H1 (cell line): ENCODE data around the gene STH. TPM values are rescaled to one million over a fixed set of nuclear protein-coding genes. Genes with fewer than 3 reads are reported as not detected.
"Not testable (repeated sequence)": the region's sequence is repeated elsewhere in the genome, so short reads cannot be mapped to it uniquely, and the experiment has no call there.

Source experiments
- CTCF ChIA-PET: fragments of 300-600 bp; sonication (Branson Sonifier 250); formaldehyde crosslinking; loops from one replicate; lab custom pipeline; 2021; ENCODE audit not compliant: partially characterized antibody; lab: Charles Lee
- POLR2A ChIA-PET: fragments of 300-600 bp; sonication (Branson Sonifier 250); formaldehyde crosslinking; loops from one replicate; lab custom pipeline; 2021; ENCODE audit warnings: inconsistent platforms; ENCODE audit not compliant: partially characterized antibody; lab: Charles Lee
- DNase-seq, 2 experiments: peaks; one replicate each; pipeline versions ENCODE4 v3.0.0 to v3.0.0-alpha.2; 2010 to 2022; ENCODE audit warnings: low spot score in 2 of 2, low read depth in 1 of 2, mixed read lengths in 1 of 2
- FAIRE-seq: peaks from 2 replicates; lab custom pipeline; 2011; peaks lifted over from hg19 to GRCh38; lab: Jason Lieb, UNC
- H2AFZ ChIP-seq: 2 replicates; pipeline ENCODE4 v1.8.1; 2012; ENCODE audit warnings: low read length, inconsistent platforms
- H2AK5ac ChIP-seq: 2 replicates; pipeline ENCODE4 v1.6.1; 2013; ENCODE audit warnings: low read depth, low read length
- H2BK120ac ChIP-seq: replicated peaks from 2 replicates; pipeline ENCODE3; 2013; ENCODE audit warnings: low read depth, low read length, inconsistent platforms
- H2BK12ac ChIP-seq: 2 replicates; pipeline ENCODE4 v1.6.1; 2013; ENCODE audit warnings: low read depth, low read length
- H2BK15ac ChIP-seq: 2 replicates; pipeline ENCODE4 v1.6.1; 2013; ENCODE audit warnings: low read length
- H2BK20ac ChIP-seq: 2 replicates; pipeline ENCODE4 v1.6.1; 2013; ENCODE audit warnings: low read length
- H2BK5ac ChIP-seq: 2 replicates; pipeline ENCODE4 v1.6.1; 2013; ENCODE audit warnings: low read depth, low read length
- H3K14ac ChIP-seq: 2 replicates; pipeline ENCODE4 v1.6.1; 2013; ENCODE audit warnings: inconsistent platforms; ENCODE audit not compliant: insufficient read length
- H3K18ac ChIP-seq: 2 replicates; pipeline ENCODE4 v1.6.1; 2013; ENCODE audit warnings: low read length; ENCODE audit errors: extremely low read depth
- H3K23ac ChIP-seq: 2 replicates; pipeline ENCODE4 v1.6.1; 2013; ENCODE audit warnings: inconsistent platforms; ENCODE audit not compliant: insufficient read length
- H3K23me2 ChIP-seq: 2 replicates; pipeline ENCODE4 v1.6.1; 2013; ENCODE audit warnings: low read depth, low read length
- H3K27ac ChIP-seq: 2 replicates; pipeline ENCODE4 v1.6.1; 2011; ENCODE audit warnings: low read depth, low read length, inconsistent platforms
- H3K27me3 ChIP-seq, 4 experiments: replicated peaks in 1 of 4; 1 replicate in 1 of 4; 2 replicates in 3 of 4; pipeline versions ENCODE4 v1.6.1 to v1.8.1; 2011 to 2013; ENCODE audit warnings: low read length in 3 of 4, mild to moderate bottlenecking in 3 of 4, inconsistent platforms in 2 of 4, mixed read lengths in 2 of 4, moderate library complexity in 1 of 4; ENCODE audit not compliant: control insufficient read depth in 3 of 4, insufficient read depth in 3 of 4; ENCODE audit errors: extremely low read depth in 1 of 4
- H3K36me3 ChIP-seq, 4 experiments: 2 replicates each; pipeline versions ENCODE4 v1.6.1 to v1.8.1; 2011 to 2013; ENCODE audit warnings: mild to moderate bottlenecking in 4 of 4, low read length in 3 of 4, moderate library complexity in 2 of 4, control low read depth in 1 of 4, inconsistent platforms in 1 of 4; ENCODE audit not compliant: insufficient read depth in 4 of 4, control insufficient read depth in 2 of 4
- H3K4ac ChIP-seq: replicated peaks from 2 replicates; pipeline ENCODE3; 2013; ENCODE audit warnings: low read length, low read depth, mixed read lengths, inconsistent platforms; ENCODE audit not compliant: insufficient read length
- H3K4me1 ChIP-seq, 4 experiments: replicated peaks in 1 of 4; 1 replicate in 1 of 4; 2 replicates in 3 of 4; pipeline versions ENCODE4 v1.6.1 to v1.8.1; 2011 to 2013; ENCODE audit warnings: low read length in 3 of 4, inconsistent platforms in 2 of 4, mixed read lengths in 1 of 4; ENCODE audit not compliant: insufficient read depth in 4 of 4, control insufficient read depth in 3 of 4
- H3K4me2 ChIP-seq, 2 experiments: 2 replicates each; pipeline versions ENCODE4 v1.6.1 to v1.8.1; 2011 to 2013; ENCODE audit warnings: low read depth in 2 of 2, low read length in 2 of 2, control low read depth in 1 of 2, inconsistent platforms in 1 of 2, mild to moderate bottlenecking in 1 of 2; ENCODE audit not compliant: insufficient read depth in 1 of 2
- H3K4me3 ChIP-seq, 4 experiments: fragments of 200-600, 300-600 bp in 1 of 4; sonication (generic), shearing (Covaris generic), sonication (Bioruptor Twin) in 1 of 4; 2 replicates each; pipeline versions ENCODE4 v1.5.1 to v1.8.1; 2011 to 2016; ENCODE audit warnings: low read length in 4 of 4, low read depth in 3 of 4, control low read depth in 2 of 4, inconsistent platforms in 2 of 4, mild to moderate bottlenecking in 2 of 4, mixed read lengths in 1 of 4, moderate library complexity in 1 of 4; ENCODE audit not compliant: insufficient read depth in 2 of 4; ENCODE audit errors: extremely low read depth in 1 of 4
- H3K56ac ChIP-seq: replicated peaks from 2 replicates; pipeline ENCODE3; 2013; ENCODE audit warnings: low read depth, mild to moderate bottlenecking, mixed read lengths, low read length, inconsistent platforms; ENCODE audit not compliant: insufficient read length
- H3K79me1 ChIP-seq: 2 replicates; pipeline ENCODE4 v1.6.1; 2013; ENCODE audit warnings: low read depth, low read length, control low read depth
- H3K79me2 ChIP-seq, 2 experiments: 2 replicates each; pipeline versions ENCODE4 v1.6.1 to v1.8.1; 2012 to 2013; ENCODE audit warnings: low read length in 2 of 2, mild to moderate bottlenecking in 2 of 2, inconsistent platforms in 1 of 2; ENCODE audit not compliant: insufficient read depth in 2 of 2, control insufficient read depth in 1 of 2
- H3K9ac ChIP-seq, 4 experiments: replicated peaks in 1 of 4; 1 replicate in 1 of 4; 2 replicates in 3 of 4; pipeline versions ENCODE4 v1.6.1 to v1.8.1; 2011 to 2013; ENCODE audit warnings: low read depth in 3 of 4, low read length in 3 of 4, control low read depth in 2 of 4, mild to moderate bottlenecking in 2 of 4, moderate library complexity in 2 of 4, inconsistent platforms in 1 of 4; ENCODE audit errors: extremely low read depth in 1 of 4
- H3K9me3 ChIP-seq, 2 experiments: 2 replicates each; pipeline versions ENCODE4 v1.6.1 to v1.8.1; 2012 to 2013; ENCODE audit warnings: mild to moderate bottlenecking in 2 of 2, moderate library complexity in 2 of 2, control low read depth in 1 of 2, inconsistent platforms in 1 of 2, low read depth in 1 of 2, low read length in 1 of 2, mixed read lengths in 1 of 2; ENCODE audit not compliant: insufficient read depth in 2 of 2
- H4K20me1 ChIP-seq, 2 experiments: replicated peaks in 1 of 2; 2 replicates each; pipeline versions ENCODE3 to v1.8.1; 2011 to 2013; ENCODE audit warnings: inconsistent platforms in 2 of 2, low read length in 2 of 2, mild to moderate bottlenecking in 1 of 2; ENCODE audit not compliant: insufficient read depth in 2 of 2, control insufficient read depth in 1 of 2
- H4K5ac ChIP-seq: 2 replicates; pipeline ENCODE4 v1.6.1; 2013; ENCODE audit warnings: low read length, low read depth, mixed read lengths, inconsistent platforms; ENCODE audit not compliant: insufficient read length
- H4K8ac ChIP-seq: 2 replicates; pipeline ENCODE4 v1.8.0; 2013; ENCODE audit warnings: mild to moderate bottlenecking, moderate library complexity, low read length, inconsistent platforms; ENCODE audit not compliant: insufficient read depth; ENCODE audit errors: extremely low read depth
- H4K91ac ChIP-seq: replicated peaks from 2 replicates; pipeline ENCODE3; 2013; ENCODE audit warnings: low read length, mixed read lengths, inconsistent platforms; ENCODE audit not compliant: insufficient read length
- CBX5 ChIP-seq: fragments of 300-800, 300-1000 bp; sonication (generic); IDR thresholded peaks from 2 replicates; pipeline ENCODE4 v1.7.1; 2016; ENCODE audit warnings: antibody characterized with exemption, low read length, low read depth
- CHD1 ChIP-seq: IDR thresholded peaks from 2 replicates; pipeline ENCODE4 v1.6.1; 2012; ENCODE audit warnings: low read depth, low read length, improper control_type of control experiment
- SP4 ChIP-seq: IDR thresholded peaks from 2 replicates; pipeline ENCODE4 v1.6.1; 2012; ENCODE audit warnings: low read length, inconsistent platforms
- SRF ChIP-seq: IDR thresholded peaks from 2 replicates; pipeline ENCODE4 v1.6.1; 2011; ENCODE audit warnings: mild to moderate bottlenecking, low read depth, low read length, moderate library complexity
- TAF1 ChIP-seq: IDR thresholded peaks from 2 replicates; pipeline ENCODE4 v1.6.1; 2011; ENCODE audit warnings: mild to moderate bottlenecking, low read depth, low read length
- WGBS, 2 experiments: shearing (Covaris generic) in 1 of 2; methylation state at CpG; one replicate each; pipeline versions ENCODE4 v1.1.6 to v1.1.7; 2013 to 2015; ENCODE audit warnings: low lambda C conversion rate in 2 of 2, mixed read lengths in 2 of 2, inconsistent platforms in 1 of 2, low coverage in 1 of 2, missing lambda C conversion rate in 1 of 2; ENCODE audit not compliant: insufficient replicate concordance in 2 of 2, insufficient coverage in 1 of 2, insufficient read length in 1 of 2; ENCODE audit errors: extremely low coverage in 1 of 2, missing lambda C conversion rate in 1 of 2; 5-methylcytosine and 5-hydroxymethylcytosine counted together
- polyA plus RNA-seq, 7 experiments: library from polyadenylated mRNA; depleted of rRNA in 3 of 7; stranded (reverse) in 5 of 7; unstranded in 2 of 7; fragments of >200 nt in 5 of 7; fragments of 200-250 nt in 2 of 7; gene quantifications; 1 replicate in 5 of 7; 2 replicates in 1 of 7; 4 replicates in 1 of 7; pipeline versions ENCODE4 v1.2.1 to v1.2.3, GENCODE V29; 2011 to 2013; ENCODE audit warnings: missing spikeins in 2 of 7, mixed read lengths in 2 of 7
- total RNA-seq: library from RNA; stranded (reverse); fragmentation: NEBNext Ultra II Directional; extraction: Animal tissue kit (Norgen Biotek cat#: 25700); gene quantifications from 2 replicates; pipeline ENCODE4 v1.2.1, GENCODE V29; 2021

Gene STH
- total and polyA plus RNA-seq, 2 of the 8 experiments (the other 6 are each of a cell fraction or from before 2014, with no cell fraction given): not detected

DNA sequence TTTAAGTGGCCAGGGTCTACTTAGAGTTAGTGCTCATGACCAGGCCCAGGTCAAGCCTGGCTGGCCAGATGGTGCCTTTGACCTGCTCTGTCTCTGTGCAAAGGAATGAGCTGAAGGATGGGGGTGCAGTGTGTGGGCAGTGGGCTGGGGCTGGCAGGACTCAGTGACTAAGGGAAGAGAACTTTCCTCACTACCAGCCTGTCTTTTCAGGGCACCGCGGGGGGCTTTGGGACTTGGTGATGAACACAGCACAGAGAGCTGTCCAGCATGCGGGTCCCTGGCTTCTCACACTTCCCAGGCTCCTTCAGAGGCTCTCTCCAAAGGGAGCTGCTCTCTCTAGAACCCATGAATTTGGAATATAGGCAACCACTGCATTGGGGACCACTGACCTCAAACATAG, 43.0 kb upstream of the STH start (continued):
- no peak for TF ChIP-seq SRF
- no peak for TF ChIP-seq TAF1
- no peak for TF ChIP-seq CHD1
- TF ChIP-seq SP4: no peak
- TF ChIP-seq CBX5: no peak

DNA sequence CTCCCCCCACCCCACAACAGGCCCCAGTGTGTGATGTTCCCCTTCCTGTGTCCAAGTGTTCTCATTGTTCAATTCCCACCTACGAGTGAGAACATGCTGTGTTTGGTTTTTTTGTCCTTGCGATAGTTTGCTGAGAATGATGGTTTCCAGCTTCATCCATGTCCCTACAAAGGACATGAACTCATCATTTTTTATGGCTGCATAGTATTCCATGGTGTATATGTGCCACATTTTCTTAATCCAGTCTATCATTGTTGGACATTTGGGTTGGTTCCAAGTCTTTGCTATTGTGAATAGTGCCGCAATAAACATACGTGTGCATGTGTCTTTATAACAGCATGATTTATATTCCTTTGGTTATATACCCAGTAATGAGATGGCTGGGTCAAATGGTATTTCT, 42.3 kb upstream of the STH start:
- H3K56ac ChIP-seq, H3K4ac ChIP-seq, POLR2A ChIA-PET, H2BK15ac ChIP-seq, DNase-seq, H3K36me3 ChIP-seq, H4K8ac ChIP-seq, FAIRE-seq, H2BK120ac ChIP-seq, H2BK12ac ChIP-seq, H2BK20ac ChIP-seq, H4K5ac ChIP-seq, H2AFZ ChIP-seq, H2AK5ac ChIP-seq, H3K14ac ChIP-seq, H3K23me2 ChIP-seq, H4K91ac ChIP-seq, H3K9ac ChIP-seq, H3K9me3 ChIP-seq, H3K18ac ChIP-seq, H3K4me1 ChIP-seq, H2BK5ac ChIP-seq, H3K4me2 ChIP-seq, H3K79me2 ChIP-seq, H4K20me1 ChIP-seq, H3K23ac ChIP-seq, H3K4me3 ChIP-seq, H3K27ac ChIP-seq, H3K27me3 ChIP-seq, H3K79me1 ChIP-seq: not testable (repeated sequence)
- 87% methylated on average over 4 of the region's 4 CpGs; no CpG with 5 or more reads in 1 of the 2 experiments for WGBS, 2 experiments
- CTCF ChIA-PET: interaction anchor here (2.2 to 2.5 kb wide), 2 partner anchors 9 to 15 kb away, joined by 8 to 10 read pairs; no protein-coding TSS in a partner anchor
